Measurements from ENCODE around the gene ZCCHC14. TPM values are rescaled to one million over a fixed set of nuclear protein-coding genes. Genes with fewer than 3 reads are reported as not detected.

Gene ZCCHC14
- total and polyA plus RNA-seq, 8 donors = 23.4 to 38.7 (median 31.4) TPM

GRCh38 chr16:87395181-87395842 lies 97.5 kb downstream of the ZCCHC14 start:
- no peak overlapping the region for H3K27ac ChIP-seq
- intact Hi-C loops (cut with DNase I) = no loop called here
- peaks cover 12 to 46% of the 10 kb centered on the region in 2 donors for H3K4me1 ChIP-seq

GRCh38 chr16:87393680-87394055 lies 99.2 kb downstream of the ZCCHC14 start:
- no peaks in the 10 kb centered on the region for H3K27me3 ChIP-seq
- peak overlapping the region; percentile 69 to 86 for H3K4me3 ChIP-seq
- no peak for TF ChIP-seq CTCF (IDR thresholded peaks at IDR 0.05)
- H3K27ac ChIP-seq = peak overlapping the region; percentile 77 to 94
- H3K9me3 ChIP-seq = no peaks in the 10 kb centered on the region
- DNase-seq (peak in 1 of 4 donors; percentile 37), ATAC-seq (no peak)
- H3K4me1 ChIP-seq = peaks cover 12 to 52% of the 10 kb centered on the region in 2 donors
- peaks cover 0 to 6% of the 10 kb centered on the region in 2 donors for H3K36me3 ChIP-seq
- intact Hi-C loops (cut with DNase I) = no loop called here

More at GRCh38 chr16:87395181-87395842, 97.5 kb downstream of the ZCCHC14 start:
- TF ChIP-seq CTCF (IDR thresholded peaks at IDR 0.05) = no peak
- no peaks in the 10 kb centered on the region for H3K27me3 ChIP-seq
- ATAC-seq (no peak), DNase-seq (no peak)
- H3K36me3 ChIP-seq = peaks cover 0 to 22% of the 10 kb centered on the region in 2 donors
- no peak overlapping the region for H3K4me3 ChIP-seq
- H3K9me3 ChIP-seq = no peaks in the 10 kb centered on the region

DNA sequence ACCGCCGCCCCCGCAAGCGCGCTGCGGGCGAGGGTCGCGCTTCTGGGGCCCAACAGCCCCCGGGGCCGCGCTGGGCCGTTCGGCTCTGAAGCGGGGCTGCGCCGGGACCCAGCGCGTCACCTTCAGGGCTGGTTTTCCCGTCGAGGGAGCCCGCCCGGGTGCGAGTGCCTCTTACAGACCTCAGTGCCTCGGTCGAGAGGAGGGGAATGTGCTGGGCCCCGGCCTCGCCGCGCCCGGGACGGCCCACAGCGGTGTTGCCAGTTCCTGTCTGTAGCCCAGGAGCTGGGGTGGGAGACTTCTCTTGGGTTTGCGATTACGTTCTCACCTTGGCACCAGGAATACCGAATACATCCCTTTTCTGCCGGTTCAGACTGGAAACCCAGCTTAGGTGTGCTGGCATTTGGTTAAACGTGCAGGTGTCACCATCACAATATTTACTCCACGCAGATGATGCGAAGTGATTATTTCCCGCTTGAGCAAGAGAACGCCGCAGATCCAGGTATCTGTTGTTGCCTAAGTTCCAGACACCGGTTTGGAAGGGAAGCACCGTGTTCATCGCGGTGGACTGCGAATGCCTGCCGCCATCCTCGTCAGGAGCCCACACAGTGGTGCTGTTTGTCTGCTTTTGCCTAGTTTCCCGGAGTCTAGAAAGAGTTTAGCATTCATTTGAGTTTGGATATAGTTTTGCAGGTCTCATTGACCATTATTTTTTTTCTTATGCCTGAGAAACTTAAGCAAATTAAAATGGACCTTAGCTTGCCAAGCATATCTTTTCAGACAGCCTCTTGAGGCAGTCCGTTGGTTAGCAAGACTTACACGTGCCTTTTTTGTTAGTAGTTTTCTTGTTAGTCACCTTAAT lies 99.8 kb downstream of the ZCCHC14 start:
- peak overlapping the region; percentile 77 to 94 for H3K27ac ChIP-seq
- no peaks in the 10 kb centered on the region for H3K27me3 ChIP-seq
- ATAC-seq (peak; percentile 0), DNase-seq (peak; percentile 52 to 92 (median 62))
- intact Hi-C loops (cut with DNase I) = no loop called here
- peaks cover 13 to 56% of the 10 kb centered on the region in 2 donors for H3K4me1 ChIP-seq
- no peaks in the 10 kb centered on the region for H3K36me3 ChIP-seq
- no peak for TF ChIP-seq CTCF (IDR thresholded peaks at IDR 0.05)
- H3K4me3 ChIP-seq = peak overlapping the region; percentile 69 to 86
- H3K9me3 ChIP-seq = no peaks in the 10 kb centered on the region

- Histone ChIP-seq H3K27ac (peak within 1 kb of the TSS; percentile 94 to 99), H3K4me3 (peak within 1 kb of the TSS; percentile 69 to 86), H3K9me3 (no peaks in the 10 kb centered on the region), H3K27me3 (no peaks in the 10 kb centered on the region), H3K4me1 (peaks cover 17 to 65% of the 10 kb centered on the region in 2 donors), H3K36me3 (no peaks in the 10 kb centered on the region)
- DNase-seq (peak; percentile 96 to 100 (median 98)), ATAC-seq (peak; percentile 85)
- intact Hi-C loops (cut with DNase I) = no loop called here
- TF ChIP-seq CTCF (IDR thresholded peaks at IDR 0.05) = no peak
These were observed 100.6 kb downstream of the ZCCHC14 start, which contains the start of gene MAP1LC3B for GRCh38 chr16:87391950-87392820. MAP1LC3B (plus strand) TSS chr16:87392336; CDS start chr16:87392428, 92 bp downstream.
